CD8-positive, alpha-beta memory T cell (primary cell): ENCODE measurements around the gene FOXK2. TPM values are rescaled to one million over a fixed set of nuclear protein-coding genes. Genes with fewer than 3 reads are reported as not detected.
A peak's percentile ranks its signal among the peaks of the same experiment; 100 is the strongest.

Source experiments
- CTCF ChIA-PET: fragments of 350-600 bp; sonication (Branson Sonifier 250); formaldehyde crosslinking; loops from one replicate; lab custom pipeline; 2021; ENCODE audit warnings: antibody characterized with exemption; lab: Charles Lee
- POLR2A ChIA-PET: fragments of 350-600 bp; sonication (Branson Sonifier 250); formaldehyde crosslinking; loops from one replicate; lab custom pipeline; 2021; ENCODE audit warnings: antibody characterized with exemption; lab: Charles Lee
- DNase-seq, 5 donors: peaks; one replicate each; pipeline versions ENCODE4 v3.0.0 to v3.0.0-alpha.2; 2020 to 2022; ENCODE audit warnings: mixed read lengths in 1 of 5
- H3K27ac ChIP-seq: one replicate; pipeline ENCODE4 v1.7.0; 2013; ENCODE audit warnings: low read depth, mild to moderate bottlenecking, low read length, moderate library complexity
- H3K27me3 ChIP-seq: 2 replicates; pipeline ENCODE4 v1.7.0; 2013; ENCODE audit warnings: low read length, mild to moderate bottlenecking; ENCODE audit not compliant: insufficient read depth, poor library complexity, severe bottlenecking
- H3K36me3 ChIP-seq: 2 replicates; pipeline ENCODE4 v1.7.0; 2013; ENCODE audit warnings: mild to moderate bottlenecking, low read length, moderate library complexity; ENCODE audit not compliant: insufficient read depth
- H3K4me1 ChIP-seq: 2 replicates; pipeline ENCODE4 v1.7.0; 2013; ENCODE audit warnings: mild to moderate bottlenecking, low read length, moderate library complexity; ENCODE audit not compliant: insufficient read depth
- H3K4me3 ChIP-seq: 2 replicates; pipeline ENCODE4 v1.7.0; 2013; ENCODE audit warnings: mild to moderate bottlenecking, low read length
- H3K9me3 ChIP-seq: 2 replicates; pipeline ENCODE4 v1.7.0; 2013; ENCODE audit warnings: mild to moderate bottlenecking, low read length
- H3K27ac Mint-ChIP-seq, 8 donors: one replicate each; pipeline ENCODE4 v1.8.0; 2020 to 2021; ENCODE audit warnings: mixed read lengths in 8 of 8, mild to moderate bottlenecking in 6 of 8, inconsistent platforms in 3 of 8, moderate library complexity in 3 of 8
- H3K27me3 Mint-ChIP-seq, 2 donors: one replicate each; pipeline ENCODE4 v1.8.0; 2020 to 2021; ENCODE audit warnings: mixed read lengths in 2 of 2, mild to moderate bottlenecking in 1 of 2, moderate library complexity in 1 of 2
- H3K36me3 Mint-ChIP-seq, 3 donors: one replicate each; pipeline ENCODE4 v1.8.0; 2020 to 2021; ENCODE audit warnings: mixed read lengths in 3 of 3, inconsistent platforms in 1 of 3, mild to moderate bottlenecking in 1 of 3
- H3K4me1 Mint-ChIP-seq, 3 donors: one replicate each; pipeline ENCODE4 v1.8.0; 2020 to 2021; ENCODE audit warnings: mixed read lengths in 3 of 3, inconsistent platforms in 1 of 3, mild to moderate bottlenecking in 1 of 3
- H3K4me3 Mint-ChIP-seq, 7 donors: one replicate each; pipeline ENCODE4 v1.8.0; 2020 to 2021; ENCODE audit warnings: mixed read lengths in 7 of 7, mild to moderate bottlenecking in 6 of 7, moderate library complexity in 4 of 7, inconsistent platforms in 2 of 7
- H3K9me3 Mint-ChIP-seq, 5 donors: one replicate each; pipeline ENCODE4 v1.8.0; 2020 to 2022; ENCODE audit warnings: mixed read lengths in 5 of 5, mild to moderate bottlenecking in 3 of 5, moderate library complexity in 2 of 5, inconsistent platforms in 1 of 5
- polyA plus RNA-seq: library from polyadenylated mRNA; unstranded; fragments of 300-500 nt; fragmentation: Illumina TruSeq; gene quantifications from one replicate; pipeline ENCODE4 v1.2.3, GENCODE V29; 2021
- total RNA-seq, 2 experiments: library from RNA; stranded (reverse); gene quantifications; one replicate each; pipeline ENCODE4 v1.2.3, GENCODE V29; 2021

FOXK2 gene
- total and polyA plus RNA-seq, 3 experiments from 2014 or later = 8.2 to 71.2 (median 63.9) TPM

GRCh38 chr17:82636626-82637598 lies 117.4 kb downstream of the FOXK2 start:
- H3K27ac ChIP-seq = no peak overlapping the region
- Mint-ChIP-seq H3K9me3 (peaks cover 0 to 2% (median 0%) of the 10 kb centered on the region in 5 donors), H3K4me3 (peak overlapping the region in 1 of 7 donors; percentile 49), H3K27ac (peak overlapping the region in 3 of 8 donors; percentile 23 to 83 (median 23)), H3K4me1 (peaks cover 32 to 62% (median 50%) of the 10 kb centered on the region in 3 donors), H3K36me3 (peaks cover 14 to 66% (median 16%) of the 10 kb centered on the region in 3 donors), H3K27me3 (no peaks in the 10 kb centered on the region)
- H3K9me3 ChIP-seq = no peaks in the 10 kb centered on the region
- no peak for DNase-seq
- ChIA-PET CTCF (no interaction called here), POLR2A (no interaction called here)
- no peak overlapping the region for H3K4me3 ChIP-seq
- no peaks in the 10 kb centered on the region for H3K27me3 ChIP-seq
- peaks cover 9% of the 10 kb centered on the region for H3K36me3 ChIP-seq
- H3K4me1 ChIP-seq = peaks cover 4% of the 10 kb centered on the region

GRCh38 chr17:82638183-82638773 lies 118.7 kb downstream of the FOXK2 start:
- no peak overlapping the region for H3K27ac ChIP-seq
- H3K27ac Mint-ChIP-seq = no peak overlapping the region
- DNase-seq = no peak
- H3K36me3 ChIP-seq = peaks cover 23% of the 10 kb centered on the region
- H3K4me1 Mint-ChIP-seq = peaks cover 32 to 60% (median 47%) of the 10 kb centered on the region in 3 donors
- peaks cover 4% of the 10 kb centered on the region for H3K4me1 ChIP-seq
- CTCF ChIA-PET = no interaction called here
- no peaks in the 10 kb centered on the region for H3K9me3 ChIP-seq
- peaks cover 18 to 69% (median 18%) of the 10 kb centered on the region in 3 donors for H3K36me3 Mint-ChIP-seq
- H3K27me3 ChIP-seq = no peaks in the 10 kb centered on the region
- POLR2A ChIA-PET = no interaction called here
- no peaks in the 10 kb centered on the region for H3K27me3 Mint-ChIP-seq
- H3K4me3 Mint-ChIP-seq = no peak overlapping the region
- H3K9me3 Mint-ChIP-seq = peaks cover 0 to 2% (median 0%) of the 10 kb centered on the region in 5 donors
- H3K4me3 ChIP-seq = no peak overlapping the region

GRCh38 chr17:82639628-82640027 lies 120.1 kb downstream of the FOXK2 start:
- ChIA-PET CTCF (no interaction called here), POLR2A (no interaction called here)
- no peak for DNase-seq
- Mint-ChIP-seq H3K4me1 (peaks cover 29 to 63% (median 46%) of the 10 kb centered on the region in 3 donors), H3K9me3 (peaks cover 0 to 2% (median 0%) of the 10 kb centered on the region in 5 donors), H3K36me3 (peaks cover 18 to 72% (median 21%) of the 10 kb centered on the region in 3 donors), H3K27me3 (no peaks in the 10 kb centered on the region), H3K27ac (peak overlapping the region in 2 of 8 donors; percentile 52 to 75), H3K4me3 (no peak overlapping the region)
- Histone ChIP-seq H3K36me3 (peaks cover 36% of the 10 kb centered on the region), H3K27me3 (no peaks in the 10 kb centered on the region), H3K4me1 (peaks cover 4% of the 10 kb centered on the region), H3K9me3 (no peaks in the 10 kb centered on the region), H3K27ac (no peak overlapping the region), H3K4me3 (no peak overlapping the region)

- Mint-ChIP-seq H3K27me3 (no peaks in the 10 kb centered on the region), H3K9me3 (peaks cover 0 to 2% (median 0%) of the 10 kb centered on the region in 5 donors), H3K27ac (peak overlapping the region in 1 of 8 donors; percentile 75), H3K4me1 (peaks cover 27 to 59% (median 42%) of the 10 kb centered on the region in 3 donors), H3K4me3 (no peak overlapping the region), H3K36me3 (peaks cover 18 to 71% (median 21%) of the 10 kb centered on the region in 3 donors)
- ChIA-PET CTCF (no interaction called here), POLR2A (interaction anchor here (0.6 kb wide), 1 partner anchor 39 kb away, joined by 5 read pairs; no protein-coding TSS in a partner anchor)
- no peaks in the 10 kb centered on the region for H3K9me3 ChIP-seq
- no peak overlapping the region for H3K4me3 ChIP-seq
- no peak overlapping the region for H3K27ac ChIP-seq
- H3K27me3 ChIP-seq = no peaks in the 10 kb centered on the region
- peaks cover 37% of the 10 kb centered on the region for H3K36me3 ChIP-seq
- peaks cover 4% of the 10 kb centered on the region for H3K4me1 ChIP-seq
- no peak for DNase-seq
These were observed 120.5 kb downstream of the FOXK2 start for GRCh38 chr17:82640036-82640435.

GRCh38 chr17:82642022-82642421 lies 122.5 kb downstream of the FOXK2 start:
- Mint-ChIP-seq H3K36me3 (peaks cover 11 to 70% (median 16%) of the 10 kb centered on the region in 3 donors), H3K4me1 (peaks cover 34 to 68% (median 50%) of the 10 kb centered on the region in 3 donors), H3K27me3 (peaks cover 0 to 2% of the 10 kb centered on the region in 2 donors), H3K27ac (no peak overlapping the region), H3K4me3 (no peak overlapping the region), H3K9me3 (no peaks in the 10 kb centered on the region)
- ChIA-PET CTCF (no interaction called here), POLR2A (no interaction called here)
- Histone ChIP-seq H3K36me3 (peaks cover 37% of the 10 kb centered on the region), H3K9me3 (no peaks in the 10 kb centered on the region), H3K4me1 (peaks cover 19% of the 10 kb centered on the region), H3K27me3 (no peaks in the 10 kb centered on the region), H3K27ac (no peak overlapping the region), H3K4me3 (no peak overlapping the region)
- DNase-seq = no peak

- DNase-seq = no peak
- Histone ChIP-seq H3K4me3 (no peak overlapping the region), H3K36me3 (peaks cover 37% of the 10 kb centered on the region), H3K27ac (no peak overlapping the region), H3K27me3 (no peaks in the 10 kb centered on the region), H3K4me1 (peaks cover 24% of the 10 kb centered on the region), H3K9me3 (no peaks in the 10 kb centered on the region)
- Mint-ChIP-seq H3K27ac (no peak overlapping the region), H3K4me3 (peak overlapping the region in 1 of 7 donors; percentile 52), H3K4me1 (peaks cover 28 to 58% (median 42%) of the 10 kb centered on the region in 3 donors), H3K36me3 (peaks cover 5 to 57% (median 13%) of the 10 kb centered on the region in 3 donors), H3K27me3 (peaks cover 0 to 2% of the 10 kb centered on the region in 2 donors), H3K9me3 (no peaks in the 10 kb centered on the region)
- CTCF ChIA-PET = no interaction called here
- POLR2A ChIA-PET = no interaction called here
These were observed 124.6 kb downstream of the FOXK2 start for GRCh38 chr17:82644148-82644547.

- Histone ChIP-seq H3K4me1 (peaks cover 26% of the 10 kb centered on the region), H3K9me3 (no peaks in the 10 kb centered on the region), H3K27me3 (no peaks in the 10 kb centered on the region), H3K36me3 (peaks cover 35% of the 10 kb centered on the region), H3K27ac (no peak overlapping the region), H3K4me3 (no peak overlapping the region)
- Mint-ChIP-seq H3K4me3 (peak overlapping the region in 6 of 7 donors; percentile 14 to 86 (median 70)), H3K4me1 (peaks cover 21 to 48% (median 29%) of the 10 kb centered on the region in 3 donors), H3K36me3 (peaks cover 5 to 46% (median 6%) of the 10 kb centered on the region in 3 donors), H3K27ac (peak overlapping the region in 2 of 8 donors; percentile 75 to 76), H3K9me3 (no peaks in the 10 kb centered on the region), H3K27me3 (peaks cover 0 to 2% of the 10 kb centered on the region in 2 donors)
- ChIA-PET CTCF (no interaction called here), POLR2A (no interaction called here)
- no peak for DNase-seq
These were observed 126.0 kb downstream of the FOXK2 start for GRCh38 chr17:82645516-82645915.
